OCI-LY3 (cell line): ENCODE data around the gene HYCC1.

Source experiments
- EZH2phosphoT487 ChIP-seq: fragments of 200-600 bp; shearing (Covaris generic); IDR thresholded peaks from 2 replicates; pipeline ENCODE4 v1.6.1; 2018; ENCODE audit warnings: antibody characterized with exemption, mixed run types, low read depth
- TF ChIP-seq, protein P1 (sequence below): fragments of 200-600, 300-600 bp; sonication (generic); IDR thresholded peaks from 2 replicates; pipeline ENCODE4 v1.5.1; 2014; ENCODE audit warnings: antibody characterized with exemption, low read length, low read depth

DNA sequence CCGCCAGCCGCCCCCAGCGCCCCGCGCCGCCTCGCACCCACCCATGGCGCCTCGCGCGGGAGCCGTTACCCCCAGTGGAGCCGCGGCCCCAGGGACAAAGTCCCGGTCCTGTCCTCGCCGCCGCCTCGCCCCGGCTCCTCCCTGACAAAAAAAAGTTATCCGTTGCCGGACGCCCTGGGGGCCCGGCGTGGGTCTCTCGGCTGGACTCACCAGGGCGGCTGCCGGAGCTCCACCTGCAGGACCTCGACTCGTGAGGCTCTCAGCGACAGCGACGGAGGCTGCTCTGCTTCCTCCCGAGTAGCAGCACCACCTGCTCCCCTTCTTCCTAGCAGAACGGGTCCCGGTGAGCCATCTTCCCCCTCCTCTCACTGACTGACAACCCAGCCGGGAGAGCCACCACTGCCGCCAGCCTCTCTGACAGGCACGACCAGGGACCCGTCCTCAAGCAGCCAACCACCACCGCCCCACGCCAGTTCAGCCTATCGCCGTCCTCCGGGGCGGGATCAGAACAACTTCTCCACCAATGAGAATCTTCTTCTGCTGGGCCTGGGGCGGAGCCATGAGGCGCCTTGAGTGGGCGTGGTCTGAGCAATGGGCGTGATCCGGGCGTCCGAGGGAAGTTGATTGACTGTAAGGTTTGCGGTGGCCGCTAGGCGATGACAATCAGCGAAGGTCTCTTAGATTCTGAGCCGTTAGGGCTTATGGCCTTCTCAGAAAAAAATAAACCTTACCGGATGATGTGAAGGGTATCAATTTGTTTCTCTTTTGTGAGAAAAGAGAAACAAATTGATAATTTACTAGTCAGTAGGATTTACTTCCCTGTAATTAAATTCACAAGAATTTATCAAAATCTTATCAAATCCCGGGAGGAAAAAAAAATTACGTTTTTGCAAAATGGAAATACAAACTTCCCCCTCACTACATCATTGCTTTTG lies at the start of gene HYCC1:
- TF ChIP-seq, protein P1, sequence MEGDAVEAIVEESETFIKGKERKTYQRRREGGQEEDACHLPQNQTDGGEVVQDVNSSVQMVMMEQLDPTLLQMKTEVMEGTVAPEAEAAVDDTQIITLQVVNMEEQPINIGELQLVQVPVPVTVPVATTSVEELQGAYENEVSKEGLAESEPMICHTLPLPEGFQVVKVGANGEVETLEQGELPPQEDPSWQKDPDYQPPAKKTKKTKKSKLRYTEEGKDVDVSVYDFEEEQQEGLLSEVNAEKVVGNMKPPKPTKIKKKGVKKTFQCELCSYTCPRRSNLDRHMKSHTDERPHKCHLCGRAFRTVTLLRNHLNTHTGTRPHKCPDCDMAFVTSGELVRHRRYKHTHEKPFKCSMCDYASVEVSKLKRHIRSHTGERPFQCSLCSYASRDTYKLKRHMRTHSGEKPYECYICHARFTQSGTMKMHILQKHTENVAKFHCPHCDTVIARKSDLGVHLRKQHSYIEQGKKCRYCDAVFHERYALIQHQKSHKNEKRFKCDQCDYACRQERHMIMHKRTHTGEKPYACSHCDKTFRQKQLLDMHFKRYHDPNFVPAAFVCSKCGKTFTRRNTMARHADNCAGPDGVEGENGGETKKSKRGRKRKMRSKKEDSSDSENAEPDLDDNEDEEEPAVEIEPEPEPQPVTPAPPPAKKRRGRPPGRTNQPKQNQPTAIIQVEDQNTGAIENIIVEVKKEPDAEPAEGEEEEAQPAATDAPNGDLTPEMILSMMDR: peak; percentile 35; the same call in 1 of the 2 replicates
- TF ChIP-seq EZH2phosphoT487: no peak
